K562 (cell line): ENCODE data around the gene CFAP73. TPM values are rescaled to one million over a fixed set of nuclear protein-coding genes. Genes with fewer than 3 reads are reported as not detected.

Experiments
- BRD4 ChIP-seq: fragments of 200-600 bp; sonication (generic); IDR thresholded peaks from 2 replicates; pipeline ENCODE4 v1.6.1; 2017; ENCODE audit warnings: inconsistent platforms
- DMBX1 ChIP-seq: fragments of 250-450 bp; sonication (Bioruptor Pico); IDR thresholded peaks from 2 replicates; pipeline ENCODE4 v1.8.0; 2022; ENCODE audit warnings: inconsistent platforms, mild to moderate bottlenecking, moderate library complexity, borderline replicate concordance
- GATA2 ChIP-seq: sonication (generic); formaldehyde crosslinking; IDR thresholded peaks from 2 replicates; pipeline ENCODE4 v1.4.0; 2020; ENCODE audit warnings: mild to moderate bottlenecking, missing genetic modification reagents
- HMG20A ChIP-seq: fragments of 450-650 bp; formaldehyde crosslinking; conservative IDR thresholded peaks from 2 replicates; pipeline ENCODE4 v1.4.0; 2020; ENCODE audit warnings: mild to moderate bottlenecking, mixed read lengths
- L3MBTL2 ChIP-seq: fragments of 450-650 bp; IDR thresholded peaks from 2 replicates; pipeline ENCODE4 v1.6.1; 2016; ENCODE audit warnings: mild to moderate bottlenecking, moderate library complexity
- LARP7 ChIP-seq: fragments of 450-650 bp; IDR thresholded peaks from 2 replicates; pipeline ENCODE4 v1.6.1; 2016
- MXI1 ChIP-seq: IDR thresholded peaks from 2 replicates; pipeline ENCODE4 v1.6.1; 2011; ENCODE audit warnings: low read depth, mild to moderate bottlenecking, improper control_type of control experiment, low read length
- NCOR1 ChIP-seq: fragments of 450-650 bp; IDR thresholded peaks from 2 replicates; pipeline ENCODE4 v1.6.1; 2016; ENCODE audit warnings: mild to moderate bottlenecking, moderate library complexity
- NR2C1 ChIP-seq, 2 experiments: fragments of 450-650 bp; IDR thresholded peaks; 2 replicates each; pipeline ENCODE4 v1.6.1; 2017; ENCODE audit warnings: mild to moderate bottlenecking in 2 of 2, antibody characterized with exemption in 1 of 2, inconsistent platforms in 1 of 2, missing compliant biosample characterization in 1 of 2, missing genetic modification characterization in 1 of 2
- PRPF4 ChIP-seq: fragments of 200-400 bp; formaldehyde crosslinking; IDR thresholded peaks from one replicate; pipeline ENCODE4 v1.6.1; 2017; ENCODE audit warnings: low read length, low read depth, mild to moderate bottlenecking; ENCODE audit not compliant: insufficient read depth, poor library complexity, severe bottlenecking
- ZNF274 ChIP-seq: IDR thresholded peaks from 2 replicates; pipeline ENCODE4 v1.6.1; 2011; ENCODE audit warnings: low read depth, mild to moderate bottlenecking, low read length, moderate library complexity, borderline replicate concordance
- ZNF57 ChIP-seq: fragments of 450-650 bp; formaldehyde crosslinking; IDR thresholded peaks from 2 replicates; pipeline ENCODE4 v1.4.0; 2020; ENCODE audit warnings: mild to moderate bottlenecking, moderate library complexity
- ZNF586 ChIP-seq: fragments of 450-650 bp; formaldehyde crosslinking; conservative IDR thresholded peaks from 2 replicates; pipeline ENCODE4 v1.4.0; 2020; ENCODE audit warnings: mild to moderate bottlenecking, moderate library complexity
- ZNF644 ChIP-seq: fragments of 200-800 bp; sonication (Bioruptor generic); IDR thresholded peaks from 2 replicates; pipeline ENCODE4 v1.6.1; 2016; ENCODE audit warnings: low read depth, missing genetic modification characterization, missing compliant biosample characterization
- ZNF75A ChIP-seq: fragments of 450-650 bp; formaldehyde crosslinking; IDR thresholded peaks from 2 replicates; pipeline ENCODE4 v1.4.0; 2020; ENCODE audit warnings: mild to moderate bottlenecking
- polyA plus RNA-seq, 8 experiments: library from polyadenylated mRNA; depleted of rRNA in 4 of 8; stranded (reverse) in 5 of 8; unstranded in 3 of 8; fragments of >200 nt; fragmentation: Nextera tagmentation in 2 of 8; fragmentation: Illumina TruSeq in 1 of 8; extraction: Ambion mirVana in 2 of 8; extraction: Trizol in 1 of 8; gene quantifications; 2 replicates each; pipeline versions ENCODE4 v1.2.1 to v1.2.3, GENCODE V29; 2011 to 2014; ENCODE audit warnings: inconsistent platforms in 1 of 8, missing spikeins in 1 of 8
- total RNA-seq, 7 experiments: library from RNA; depleted of rRNA in 6 of 7; stranded (reverse); fragments of >200 nt in 6 of 7; fragmentation: Illumina TruSeq in 2 of 7; extraction: Trizol in 2 of 7; gene quantifications; 2 replicates each; pipeline versions ENCODE4 v1.2.1 to v1.2.3, GENCODE V29; 2011 to 2021; ENCODE audit warnings: low replicate concordance in 1 of 7
- TF ChIP-seq, protein P1 (sequence below), 2 experiments: IDR thresholded peaks in 1 of 2; conservative IDR thresholded peaks in 1 of 2; 2 replicates each; pipeline ENCODE4 v1.6.1; 2016; ENCODE audit warnings: low read depth in 2 of 2, mild to moderate bottlenecking in 1 of 2, missing compliant biosample characterization in 1 of 2, missing genetic modification characterization in 1 of 2, moderate library complexity in 1 of 2
- TF ChIP-seq, protein P2 (sequence below), 2 experiments: IDR thresholded peaks; 2 replicates each; pipeline ENCODE4 v1.6.1; 2012; ENCODE audit warnings: improper control_type of control experiment in 2 of 2, low read depth in 2 of 2, low read length in 2 of 2, borderline replicate concordance in 1 of 2
- TF ChIP-seq, protein P3 (sequence below): fragments of 250-450 bp; sonication (Bioruptor Pico); IDR thresholded peaks from 2 replicates; pipeline ENCODE4 v1.5.0; 2021
- TF ChIP-seq, protein P4 (sequence below): fragments of 450-650 bp; IDR thresholded peaks from 2 replicates; pipeline ENCODE4 v1.6.1; 2018; ENCODE audit warnings: mild to moderate bottlenecking, low read depth; ENCODE audit not compliant: partially characterized antibody
- TF ChIP-seq, protein P5 (sequence below): fragments of 200-400 bp; formaldehyde crosslinking; IDR thresholded peaks from 2 replicates; pipeline ENCODE4 v1.6.1; 2017; ENCODE audit warnings: mild to moderate bottlenecking, low read depth, low read length, moderate library complexity

CFAP73 gene
- total and polyA plus RNA-seq, 9 of the 15 experiments (the other 6 are each of a cell fraction or from before 2014, with no cell fraction given) = not detected

DNA sequence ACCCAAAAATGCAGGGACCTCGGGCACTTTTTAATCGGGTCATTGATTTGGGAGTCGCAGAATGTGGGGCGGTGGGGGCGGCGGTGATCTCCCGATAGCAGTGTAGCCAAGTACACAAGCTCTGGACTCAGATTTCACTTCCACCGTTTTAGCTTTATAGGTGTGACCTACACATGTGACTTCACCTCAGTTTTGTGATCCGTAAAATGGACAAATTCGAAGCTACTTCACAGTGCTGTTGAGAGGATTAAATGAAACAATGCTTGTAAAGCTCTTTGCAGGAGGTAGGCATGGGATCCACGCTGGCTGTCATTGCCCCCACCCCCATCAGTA, 36.5 kb downstream of the CFAP73 start (continued):
- TF ChIP-seq, protein P1, sequence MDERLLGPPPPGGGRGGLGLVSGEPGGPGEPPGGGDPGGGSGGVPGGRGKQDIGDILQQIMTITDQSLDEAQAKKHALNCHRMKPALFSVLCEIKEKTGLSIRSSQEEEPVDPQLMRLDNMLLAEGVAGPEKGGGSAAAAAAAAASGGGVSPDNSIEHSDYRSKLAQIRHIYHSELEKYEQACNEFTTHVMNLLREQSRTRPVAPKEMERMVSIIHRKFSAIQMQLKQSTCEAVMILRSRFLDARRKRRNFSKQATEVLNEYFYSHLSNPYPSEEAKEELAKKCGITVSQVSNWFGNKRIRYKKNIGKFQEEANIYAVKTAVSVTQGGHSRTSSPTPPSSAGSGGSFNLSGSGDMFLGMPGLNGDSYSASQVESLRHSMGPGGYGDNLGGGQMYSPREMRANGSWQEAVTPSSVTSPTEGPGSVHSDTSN (CRISPR knock-in tag; IDR thresholded peaks at IDR 0.05; ENCODE audit: low read depth) = no peak
- TF ChIP-seq, protein P1 (tag; conservative IDR thresholded peaks at IDR 0.05; ENCODE audit: low read depth) = no peak
- TF ChIP-seq, protein P2, sequence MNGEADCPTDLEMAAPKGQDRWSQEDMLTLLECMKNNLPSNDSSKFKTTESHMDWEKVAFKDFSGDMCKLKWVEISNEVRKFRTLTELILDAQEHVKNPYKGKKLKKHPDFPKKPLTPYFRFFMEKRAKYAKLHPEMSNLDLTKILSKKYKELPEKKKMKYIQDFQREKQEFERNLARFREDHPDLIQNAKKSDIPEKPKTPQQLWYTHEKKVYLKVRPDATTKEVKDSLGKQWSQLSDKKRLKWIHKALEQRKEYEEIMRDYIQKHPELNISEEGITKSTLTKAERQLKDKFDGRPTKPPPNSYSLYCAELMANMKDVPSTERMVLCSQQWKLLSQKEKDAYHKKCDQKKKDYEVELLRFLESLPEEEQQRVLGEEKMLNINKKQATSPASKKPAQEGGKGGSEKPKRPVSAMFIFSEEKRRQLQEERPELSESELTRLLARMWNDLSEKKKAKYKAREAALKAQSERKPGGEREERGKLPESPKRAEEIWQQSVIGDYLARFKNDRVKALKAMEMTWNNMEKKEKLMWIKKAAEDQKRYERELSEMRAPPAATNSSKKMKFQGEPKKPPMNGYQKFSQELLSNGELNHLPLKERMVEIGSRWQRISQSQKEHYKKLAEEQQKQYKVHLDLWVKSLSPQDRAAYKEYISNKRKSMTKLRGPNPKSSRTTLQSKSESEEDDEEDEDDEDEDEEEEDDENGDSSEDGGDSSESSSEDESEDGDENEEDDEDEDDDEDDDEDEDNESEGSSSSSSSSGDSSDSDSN (IDR thresholded peaks at IDR 0.05; ENCODE audit: borderline replicate concordance in 1 of 2, low read depth in 2 of 2, low read length in 2 of 2) = no peak
- no peak for TF ChIP-seq ZNF586 (CRISPR knock-in tag)
- no peak for TF ChIP-seq BRD4
- TF ChIP-seq, protein P3, sequence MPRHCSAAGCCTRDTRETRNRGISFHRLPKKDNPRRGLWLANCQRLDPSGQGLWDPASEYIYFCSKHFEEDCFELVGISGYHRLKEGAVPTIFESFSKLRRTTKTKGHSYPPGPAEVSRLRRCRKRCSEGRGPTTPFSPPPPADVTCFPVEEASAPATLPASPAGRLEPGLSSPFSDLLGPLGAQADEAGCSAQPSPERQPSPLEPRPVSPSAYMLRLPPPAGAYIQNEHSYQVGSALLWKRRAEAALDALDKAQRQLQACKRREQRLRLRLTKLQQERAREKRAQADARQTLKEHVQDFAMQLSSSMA = no peak
- no peak for TF ChIP-seq NR2C1 (IDR thresholded peaks at IDR 0.05)
- no peak for TF ChIP-seq NR2C1 (tag; IDR thresholded peaks at IDR 0.05)
- TF ChIP-seq MXI1 = no peak
- no peak for TF ChIP-seq NCOR1
- TF ChIP-seq ZNF57 (CRISPR knock-in tag) = no peak
- no peak for TF ChIP-seq PRPF4
- TF ChIP-seq ZNF644 (tag) = no peak
- no peak for TF ChIP-seq ZNF75A (CRISPR knock-in tag)
- TF ChIP-seq ZNF274 = no peak
- TF ChIP-seq HMG20A (CRISPR knock-in tag) = no peak
- TF ChIP-seq, protein P4, sequence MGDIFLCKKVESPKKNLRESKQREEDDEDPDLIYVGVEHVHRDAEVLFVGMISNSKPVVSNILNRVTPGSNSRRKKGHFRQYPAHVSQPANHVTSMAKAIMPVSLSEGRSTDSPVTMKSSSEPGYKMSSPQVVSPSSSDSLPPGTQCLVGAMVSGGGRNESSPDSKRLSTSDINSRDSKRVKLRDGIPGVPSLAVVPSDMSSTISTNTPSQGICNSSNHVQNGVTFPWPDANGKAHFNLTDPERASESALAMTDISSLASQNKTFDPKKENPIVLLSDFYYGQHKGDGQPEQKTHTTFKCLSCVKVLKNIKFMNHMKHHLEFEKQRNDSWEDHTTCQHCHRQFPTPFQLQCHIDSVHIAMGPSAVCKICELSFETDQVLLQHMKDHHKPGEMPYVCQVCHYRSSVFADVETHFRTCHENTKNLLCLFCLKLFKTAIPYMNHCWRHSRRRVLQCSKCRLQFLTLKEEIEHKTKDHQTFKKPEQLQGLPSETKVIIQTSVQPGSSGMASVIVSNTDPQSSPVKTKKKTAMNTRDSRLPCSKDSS = no peak
- TF ChIP-seq, protein P5, sequence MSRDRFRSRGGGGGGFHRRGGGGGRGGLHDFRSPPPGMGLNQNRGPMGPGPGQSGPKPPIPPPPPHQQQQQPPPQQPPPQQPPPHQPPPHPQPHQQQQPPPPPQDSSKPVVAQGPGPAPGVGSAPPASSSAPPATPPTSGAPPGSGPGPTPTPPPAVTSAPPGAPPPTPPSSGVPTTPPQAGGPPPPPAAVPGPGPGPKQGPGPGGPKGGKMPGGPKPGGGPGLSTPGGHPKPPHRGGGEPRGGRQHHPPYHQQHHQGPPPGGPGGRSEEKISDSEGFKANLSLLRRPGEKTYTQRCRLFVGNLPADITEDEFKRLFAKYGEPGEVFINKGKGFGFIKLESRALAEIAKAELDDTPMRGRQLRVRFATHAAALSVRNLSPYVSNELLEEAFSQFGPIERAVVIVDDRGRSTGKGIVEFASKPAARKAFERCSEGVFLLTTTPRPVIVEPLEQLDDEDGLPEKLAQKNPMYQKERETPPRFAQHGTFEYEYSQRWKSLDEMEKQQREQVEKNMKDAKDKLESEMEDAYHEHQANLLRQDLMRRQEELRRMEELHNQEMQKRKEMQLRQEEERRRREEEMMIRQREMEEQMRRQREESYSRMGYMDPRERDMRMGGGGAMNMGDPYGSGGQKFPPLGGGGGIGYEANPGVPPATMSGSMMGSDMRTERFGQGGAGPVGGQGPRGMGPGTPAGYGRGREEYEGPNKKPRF = no peak
- no peak for TF ChIP-seq L3MBTL2
- TF ChIP-seq LARP7 = no peak
- TF ChIP-seq DMBX1 (CRISPR knock-in tag) = no peak
- TF ChIP-seq GATA2 (CRISPR knock-in tag) = peak; percentile 30; the same call in 1 of the 2 replicates
